Measurements from ENCODE around the gene MAML2.
"Not testable (repeated sequence)": the region's sequence is repeated elsewhere in the genome, so short reads cannot be mapped to it uniquely, and the experiment has no call there.

MAML2 gene

DNA sequence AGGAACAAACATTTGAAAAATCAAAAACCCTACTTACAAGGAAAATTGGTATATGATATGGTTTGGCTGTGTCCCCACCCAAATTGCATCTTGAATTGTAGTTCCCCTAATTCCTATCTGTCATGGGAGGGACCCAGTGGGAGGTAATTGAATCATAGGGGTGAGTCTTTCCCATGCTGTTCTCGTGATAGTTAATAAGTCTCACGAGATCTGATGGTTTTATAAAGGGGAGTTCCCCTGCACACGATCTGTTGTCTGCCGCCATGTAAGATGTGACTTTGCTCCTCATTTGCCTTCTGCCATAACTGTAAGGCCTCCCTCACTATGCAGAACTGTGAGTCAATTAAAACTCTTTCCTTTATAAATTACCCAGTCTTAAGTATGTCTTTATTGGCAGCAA, 74.5 kb downstream of the MAML2 start:
- DNase-seq (ENCODE audit: low spot score): not testable (repeated sequence)

DNA sequence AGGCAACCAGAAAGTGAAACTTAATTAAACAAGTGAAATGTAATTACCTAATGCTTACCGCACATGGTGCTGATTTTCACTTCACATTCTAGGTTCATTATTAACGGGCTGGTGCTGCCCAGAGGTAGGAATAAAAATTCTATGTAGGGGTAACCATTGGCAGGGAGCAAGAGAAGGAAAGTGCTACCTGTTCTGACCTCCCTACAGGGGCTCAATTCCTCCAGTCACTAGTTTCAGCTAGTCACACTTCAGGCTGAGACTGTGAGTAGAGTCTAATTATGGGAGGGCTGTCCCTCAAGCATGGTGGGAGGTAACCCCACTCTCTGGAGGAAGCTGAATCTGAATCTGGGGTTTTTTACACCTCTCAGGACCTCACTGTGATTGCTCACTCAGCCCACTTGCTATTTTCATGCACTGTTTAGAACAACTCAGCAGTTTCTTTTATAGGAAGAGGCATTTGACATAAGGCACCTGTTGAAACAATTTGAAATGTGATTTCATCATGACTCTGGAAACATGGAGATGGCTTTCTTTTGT, 75.4 kb downstream of the MAML2 start:
- DNase-seq (ENCODE audit: low spot score): no peak

DNA sequence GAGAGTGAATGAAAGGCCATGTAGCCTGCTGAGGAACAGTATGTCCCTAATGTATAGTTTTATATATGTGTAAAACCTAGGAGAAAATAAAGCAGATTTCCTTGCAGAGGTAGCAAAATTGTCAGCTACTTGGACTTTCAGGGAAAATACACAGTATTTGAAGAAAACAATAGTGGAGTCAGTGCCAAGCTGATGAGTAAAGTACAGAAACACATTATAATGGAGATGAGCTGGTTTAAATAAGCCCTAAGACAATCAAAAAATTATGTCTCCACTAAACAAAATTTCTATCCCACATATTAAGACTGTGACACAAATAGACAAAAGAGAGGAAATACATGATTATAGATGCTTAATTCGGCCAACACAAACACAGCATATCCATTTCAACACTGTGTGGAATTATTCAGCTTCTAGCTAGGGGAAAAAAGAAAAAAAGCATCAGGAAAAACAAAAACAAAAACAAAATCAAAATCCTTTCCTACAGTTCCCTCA, 75.9 kb downstream of the MAML2 start:
- DNase-seq (ENCODE audit: low spot score): no peak

DNA sequence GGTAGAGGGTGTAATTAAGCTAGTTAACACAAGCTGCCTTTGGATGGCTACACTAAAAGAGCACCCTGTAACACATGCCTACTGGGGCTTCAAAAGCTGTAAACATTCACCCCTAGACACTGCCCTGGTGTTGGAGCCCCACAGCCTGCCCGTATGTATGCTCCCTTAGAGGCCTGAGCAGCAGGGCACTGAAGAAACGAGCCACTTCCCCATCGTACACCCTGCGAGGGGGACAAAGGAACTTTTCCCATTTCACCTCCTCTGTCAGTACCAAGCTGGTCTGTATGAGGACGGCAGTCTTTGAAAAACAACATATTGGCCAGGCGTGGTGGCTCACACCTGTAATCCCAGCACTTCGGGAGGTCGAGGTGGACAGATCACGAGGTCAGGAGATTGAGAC, 77.0 kb downstream of the MAML2 start:
- DNase-seq (ENCODE audit: low spot score): no peak

DNA sequence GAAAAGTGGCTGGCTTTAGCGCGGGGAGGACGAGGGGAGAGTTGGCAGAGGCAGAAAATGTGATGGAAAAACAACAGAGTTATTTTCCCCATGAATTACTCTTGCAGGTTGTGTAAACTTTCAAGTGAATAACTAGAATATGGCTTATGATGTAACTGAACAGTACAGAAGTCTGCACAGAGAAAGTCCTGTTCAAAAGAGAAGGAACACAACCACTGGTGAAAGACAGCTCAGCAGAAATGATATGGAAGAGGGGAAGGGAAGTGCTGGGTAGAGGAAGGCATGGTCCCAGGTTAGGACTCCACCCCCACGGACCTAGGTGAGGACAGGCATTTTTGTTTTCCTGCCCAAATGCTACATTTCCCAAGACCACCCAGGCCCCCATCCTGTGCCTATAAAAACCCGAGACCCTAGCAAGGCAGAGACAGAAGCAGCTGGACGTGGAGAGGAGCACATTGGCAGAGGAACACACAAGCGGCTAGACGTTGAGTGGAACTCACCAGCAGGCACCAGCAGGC, 77.7 kb downstream of the MAML2 start:
- DNase-seq (ENCODE audit: low spot score): no peak

DNA sequence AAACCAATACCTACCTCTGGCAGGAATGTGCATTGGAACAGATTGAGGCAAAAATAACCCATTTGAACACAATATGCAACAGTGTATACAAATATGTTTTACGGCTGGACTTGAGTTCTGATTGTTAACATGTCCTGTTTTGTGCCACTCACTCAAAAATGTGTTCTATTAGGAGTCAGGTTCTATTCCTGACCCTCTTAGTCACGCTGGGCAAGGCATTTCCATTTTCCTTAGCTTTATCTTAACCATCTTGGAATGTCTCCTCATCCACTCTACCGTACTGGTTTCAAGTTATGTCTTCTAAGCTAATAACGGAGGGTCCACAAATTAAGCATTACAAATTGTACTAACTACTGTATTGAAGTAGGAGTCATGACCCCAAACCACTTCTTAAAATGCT, 78.6 kb downstream of the MAML2 start:
- no peak for DNase-seq (ENCODE audit: low spot score)

DNA sequence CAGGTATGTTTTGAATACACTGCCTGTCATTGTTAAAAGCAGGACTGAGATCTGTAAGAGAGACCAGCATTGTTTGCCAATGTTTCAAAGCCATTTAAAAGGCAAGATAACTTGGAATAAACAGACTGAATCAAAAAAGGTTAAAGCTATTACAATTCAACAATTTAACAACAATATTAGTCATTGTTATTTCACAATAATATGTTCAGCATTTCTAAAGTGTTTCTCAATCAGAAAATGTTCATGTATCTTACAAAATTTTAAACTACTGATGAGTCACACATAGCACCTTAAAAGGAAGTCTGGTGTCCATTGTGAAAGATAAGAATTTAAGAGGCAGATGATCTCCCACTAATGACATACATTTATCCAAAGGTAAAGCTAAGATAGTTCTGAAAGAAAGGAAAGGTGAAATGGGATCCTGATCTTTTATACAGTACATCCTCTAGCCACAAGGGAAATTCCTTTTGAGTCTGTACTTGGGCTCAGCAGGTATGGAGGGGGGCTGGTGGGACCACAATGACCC, 79.7 kb downstream of the MAML2 start:
- DNase-seq (ENCODE audit: low spot score): no peak

DNA sequence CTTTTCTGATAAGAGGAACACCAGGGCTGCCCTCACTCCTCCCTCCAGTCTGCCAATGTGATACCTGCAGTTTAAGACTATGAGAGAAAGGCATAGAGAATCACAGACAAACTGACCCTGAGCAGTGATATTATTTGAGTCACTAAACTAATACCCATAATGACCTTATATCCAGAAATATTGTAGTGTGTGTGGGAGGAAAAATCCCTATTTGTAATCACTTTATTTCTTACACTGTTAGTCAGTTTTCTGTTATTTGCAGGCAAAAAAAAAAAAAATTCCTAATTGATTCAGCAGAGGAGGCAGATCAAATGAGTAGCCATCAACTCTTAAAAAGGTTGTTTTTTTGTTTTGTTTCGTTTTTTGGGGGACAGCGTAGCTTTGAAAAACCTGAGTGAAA, 82.5 kb downstream of the MAML2 start:
- DNase-seq (ENCODE audit: low spot score): no peak

DNA sequence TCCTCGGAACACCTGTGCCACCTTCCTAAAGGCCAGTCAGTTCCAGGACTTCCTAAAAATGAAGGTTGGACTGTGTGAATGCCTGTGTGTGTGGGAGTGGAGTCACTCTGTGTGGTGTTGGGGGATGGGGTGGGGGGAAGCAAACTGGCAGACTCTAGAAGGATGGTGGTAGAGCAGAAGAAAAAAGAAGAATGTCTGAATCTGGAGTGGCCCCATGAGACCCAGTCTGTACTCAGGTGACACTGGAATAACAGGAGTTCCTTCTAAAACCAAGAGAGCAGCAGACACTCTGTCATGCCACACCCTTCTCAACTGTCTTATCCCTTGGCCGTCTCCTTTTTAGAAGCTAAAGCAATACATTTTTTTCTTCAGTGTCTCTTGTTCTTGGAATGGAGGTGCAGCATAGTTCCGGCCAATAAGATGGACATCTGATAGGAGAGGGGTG, 82.9 kb downstream of the MAML2 start:
- DNase-seq (ENCODE audit: low spot score): no peak

DNA sequence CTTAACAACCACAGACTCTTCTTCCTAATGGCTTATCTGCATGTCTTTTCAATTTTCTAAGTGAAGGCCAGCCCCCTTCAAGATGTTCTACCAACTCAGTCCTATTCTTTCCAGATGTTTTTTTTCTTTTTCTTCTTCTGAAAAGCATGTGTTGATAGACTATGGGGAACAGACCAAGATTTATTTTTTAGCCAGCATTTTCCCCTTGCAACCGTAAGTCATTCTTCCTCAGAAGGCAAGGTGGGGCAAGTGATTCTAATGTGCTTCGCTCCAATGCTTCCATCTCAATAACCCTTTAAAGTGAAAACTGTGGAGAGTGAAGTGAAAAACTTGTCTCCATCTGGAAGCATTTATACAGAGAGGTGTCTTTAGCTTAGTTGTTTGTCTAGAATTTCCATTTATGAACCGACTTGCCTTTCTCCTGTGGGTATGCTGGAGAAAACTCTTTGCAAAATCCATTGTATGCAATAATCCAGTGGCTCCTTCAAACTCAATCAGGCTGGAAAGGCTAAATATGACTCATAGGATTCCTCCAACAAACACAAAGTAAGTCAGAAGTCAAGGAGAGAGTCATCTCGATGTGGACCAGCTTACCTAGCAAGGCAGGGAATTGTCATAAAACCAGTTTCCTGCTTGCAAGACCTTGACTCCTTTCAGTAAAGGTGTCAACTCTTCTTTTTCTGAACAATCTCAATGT, 83.7 kb downstream of the MAML2 start:
- no peak for DNase-seq (ENCODE audit: low spot score)

DNA sequence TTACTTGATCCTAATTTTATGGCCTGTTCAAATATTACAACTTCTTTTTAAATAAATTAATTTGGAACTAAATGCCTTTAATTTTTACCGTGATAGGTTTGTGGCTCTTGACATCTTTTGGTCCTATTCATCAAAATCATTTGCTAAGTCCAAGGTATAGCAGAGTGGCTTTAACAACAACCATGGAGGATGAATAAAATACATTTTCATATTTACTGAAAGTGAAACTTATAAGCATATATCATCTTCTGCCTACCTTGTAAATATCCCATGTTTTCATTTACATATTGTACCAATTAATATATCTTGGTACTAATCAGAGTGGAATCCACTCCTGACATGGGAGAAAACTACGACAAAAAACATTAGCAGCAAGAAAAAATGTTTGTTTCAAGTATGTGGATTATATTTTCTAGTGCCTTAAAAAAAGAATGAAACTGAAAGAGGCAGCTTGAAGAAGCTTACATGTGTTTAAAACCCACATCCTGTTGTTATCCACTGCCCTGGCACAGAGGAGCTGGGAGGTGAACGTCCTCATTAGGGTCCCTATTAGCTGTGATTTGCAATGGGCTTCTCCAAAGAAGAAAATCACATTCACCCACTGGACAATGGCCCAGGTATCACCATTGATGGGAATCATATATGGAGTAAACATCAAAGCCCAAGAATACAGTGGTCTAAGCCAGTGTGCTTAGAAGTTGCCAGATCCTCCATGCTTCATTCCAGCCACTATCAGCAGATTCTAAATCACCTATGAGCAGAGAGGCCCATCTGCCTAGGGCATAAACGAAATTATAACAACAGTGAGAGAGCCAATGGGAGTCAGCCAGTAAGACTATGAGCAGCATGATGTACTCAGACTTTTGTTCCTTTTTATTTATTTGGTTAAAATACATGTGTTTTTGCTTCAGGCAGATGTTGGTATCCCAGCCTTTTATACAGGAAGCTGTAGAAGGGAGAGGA, 84.7 kb downstream of the MAML2 start:
- no peak for DNase-seq (ENCODE audit: low spot score)

DNA sequence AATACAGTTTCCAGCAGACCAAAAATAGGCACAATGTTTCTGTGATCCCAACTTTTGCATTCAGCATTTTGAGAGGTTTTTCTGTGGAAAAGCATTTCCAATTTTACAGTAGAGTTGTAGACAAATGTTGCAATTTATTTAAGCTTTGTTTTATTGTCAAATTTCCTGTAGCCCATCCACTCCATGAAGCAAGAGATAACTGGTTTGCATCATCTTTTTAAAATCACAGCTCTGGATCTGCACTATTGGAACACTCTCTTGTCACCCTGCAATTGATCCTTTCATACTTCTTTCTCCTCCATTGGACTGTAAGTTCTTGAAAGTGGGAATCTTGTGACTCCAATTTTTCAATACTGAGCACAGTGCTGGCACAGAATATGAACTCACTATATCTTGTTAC, 86.0 kb downstream of the MAML2 start:
- DNase-seq (ENCODE audit: low spot score): no peak

DNA sequence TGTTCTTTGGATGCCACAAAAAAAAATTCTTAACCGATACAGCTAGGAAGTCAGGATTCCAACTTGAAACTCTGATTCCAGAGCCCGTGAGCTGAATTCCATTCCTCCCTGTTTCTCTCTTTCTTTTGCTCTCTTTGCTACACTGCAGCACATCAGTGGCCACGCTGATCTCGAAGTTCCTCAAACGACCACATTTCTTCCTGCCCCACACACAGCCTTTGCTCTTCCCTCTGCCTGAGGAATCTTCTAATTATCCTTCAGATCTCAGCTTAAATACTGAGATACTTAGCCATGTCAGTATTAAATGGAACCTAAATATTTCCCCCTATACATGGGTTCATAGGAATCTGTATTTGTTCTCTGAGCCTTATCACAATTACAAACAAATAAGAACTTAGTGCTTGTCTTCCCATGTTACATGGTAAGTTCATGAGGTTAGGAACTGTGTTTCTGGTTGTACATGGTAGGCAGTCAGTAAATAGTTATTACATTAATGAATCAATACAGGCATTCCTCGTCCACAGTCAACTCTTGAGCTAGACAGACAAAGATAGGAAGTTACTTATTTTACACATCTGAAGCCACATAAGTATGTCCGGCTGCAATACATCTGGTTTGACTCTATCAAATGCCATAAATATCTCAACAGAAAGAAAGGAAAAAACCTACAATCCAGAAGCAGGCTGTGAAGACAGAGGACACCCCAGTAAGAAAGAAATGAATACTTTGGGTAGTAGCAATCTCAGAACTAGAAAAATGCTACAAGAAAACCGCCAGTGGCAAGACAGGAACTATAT, 86.6 kb downstream of the MAML2 start:
- no peak for DNase-seq (ENCODE audit: low spot score)

DNA sequence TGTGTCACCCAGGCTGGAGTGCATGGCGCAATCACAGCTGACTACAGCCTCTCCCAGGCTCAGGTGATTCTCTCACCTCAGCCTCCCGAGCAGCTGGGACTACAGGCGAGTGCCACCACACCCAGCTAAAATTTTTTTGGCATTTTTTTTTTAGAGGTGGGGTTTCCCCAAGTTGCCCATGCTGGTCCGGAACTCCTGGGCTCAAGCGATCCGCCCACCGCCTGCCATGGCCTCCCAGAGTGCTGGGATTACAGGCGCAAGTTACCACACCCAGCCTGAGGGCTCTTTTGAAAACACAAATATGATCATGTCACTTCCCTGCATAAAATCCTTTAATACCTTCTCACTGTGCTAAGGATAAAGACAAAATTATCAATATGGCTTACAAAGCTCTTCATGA, 88.1 kb downstream of the MAML2 start:
- DNase-seq (ENCODE audit: low spot score): no peak

DNA sequence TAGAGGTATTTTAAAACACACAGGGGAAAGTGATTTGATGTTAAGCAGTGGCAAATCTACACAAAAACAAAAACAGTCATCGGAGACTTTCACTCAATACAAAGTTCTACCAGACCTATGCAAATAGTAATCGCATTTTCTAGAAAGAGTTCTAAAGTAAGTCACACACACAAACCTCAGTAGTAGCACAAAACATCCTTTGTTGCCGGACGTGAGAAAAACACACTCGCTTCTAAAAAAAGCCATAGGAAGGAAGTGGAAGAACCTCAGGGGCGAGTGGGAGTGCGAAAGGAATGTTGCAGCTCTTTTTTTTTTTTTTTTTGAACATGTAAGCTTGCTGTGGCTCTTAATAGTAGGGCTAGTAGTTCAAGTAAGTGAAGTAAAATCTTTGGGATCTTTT, 88.9 kb downstream of the MAML2 start:
- DNase-seq (ENCODE audit: low spot score): no peak

DNA sequence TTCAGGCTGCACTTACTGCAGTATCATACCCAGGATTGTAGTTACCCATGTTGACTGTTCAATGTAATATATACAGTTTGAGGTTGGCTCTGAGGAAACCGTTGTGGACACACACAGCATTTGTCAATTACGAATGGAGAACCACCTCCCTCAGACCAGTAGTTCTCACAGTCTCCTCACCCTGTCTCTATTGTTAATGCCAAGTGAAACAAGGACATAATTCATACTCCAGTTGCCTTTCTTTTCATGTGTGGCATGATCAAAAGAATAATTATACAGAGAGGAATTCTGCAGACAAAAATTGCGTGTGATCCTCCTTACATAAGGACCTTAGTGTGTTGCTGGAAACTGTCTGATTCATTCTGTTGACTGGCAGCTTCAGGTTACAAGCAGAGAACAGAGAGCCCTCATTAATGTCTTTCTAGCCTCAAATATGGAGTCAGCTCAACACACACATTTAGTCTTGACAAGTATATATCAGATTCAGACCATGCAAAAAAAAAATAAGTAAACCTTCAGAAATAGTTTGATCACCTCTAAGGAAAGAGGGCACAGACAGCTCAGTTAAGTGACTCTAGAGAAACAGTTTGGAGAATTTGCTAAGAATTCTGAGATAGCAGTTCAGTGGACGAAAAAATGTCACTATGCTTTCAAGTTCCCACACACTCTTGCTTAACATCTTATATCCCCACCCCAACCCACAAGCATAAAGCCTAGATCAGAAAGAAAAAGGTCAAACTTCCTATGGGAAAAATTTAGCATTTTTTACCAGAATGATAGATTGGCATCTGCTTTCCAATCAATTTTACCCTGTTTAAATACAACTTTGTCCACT, 96.1 kb downstream of the MAML2 start:
- DNase-seq (ENCODE audit: low spot score): no peak

DNA sequence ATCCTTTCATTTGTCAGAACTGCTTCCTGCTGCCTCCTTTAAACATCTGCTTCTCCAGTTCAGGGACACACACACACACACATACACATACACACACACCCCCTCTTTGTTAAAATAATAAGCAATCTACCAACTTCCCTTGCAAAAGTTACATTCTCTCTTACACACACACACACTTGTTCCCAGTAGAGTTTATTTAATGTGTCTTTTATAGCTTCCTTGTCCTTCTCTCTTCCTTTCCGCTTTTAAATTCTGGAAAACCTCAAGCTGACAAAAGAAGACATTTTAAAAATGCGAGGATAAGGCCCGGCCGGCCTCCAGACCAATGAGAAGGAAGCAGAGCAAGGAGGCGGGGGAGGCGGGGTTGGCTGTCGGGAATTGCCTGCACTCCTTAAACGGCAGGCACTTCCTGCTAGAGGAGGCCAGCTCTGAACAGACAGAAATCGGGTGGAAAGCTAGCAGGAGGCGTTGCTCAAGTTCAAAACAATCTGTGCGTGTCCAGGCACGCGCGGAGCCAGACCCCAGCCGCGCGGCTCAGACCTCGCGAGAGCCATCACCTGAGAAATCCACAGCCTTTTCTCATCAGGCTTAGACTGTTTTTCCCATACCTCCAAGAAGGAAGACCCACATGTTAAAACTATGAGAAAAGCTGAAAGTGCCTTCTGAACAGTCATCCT, 99.9 kb downstream of the MAML2 start:
- peak; percentile 90 for DNase-seq (ENCODE audit: low spot score)

DNA sequence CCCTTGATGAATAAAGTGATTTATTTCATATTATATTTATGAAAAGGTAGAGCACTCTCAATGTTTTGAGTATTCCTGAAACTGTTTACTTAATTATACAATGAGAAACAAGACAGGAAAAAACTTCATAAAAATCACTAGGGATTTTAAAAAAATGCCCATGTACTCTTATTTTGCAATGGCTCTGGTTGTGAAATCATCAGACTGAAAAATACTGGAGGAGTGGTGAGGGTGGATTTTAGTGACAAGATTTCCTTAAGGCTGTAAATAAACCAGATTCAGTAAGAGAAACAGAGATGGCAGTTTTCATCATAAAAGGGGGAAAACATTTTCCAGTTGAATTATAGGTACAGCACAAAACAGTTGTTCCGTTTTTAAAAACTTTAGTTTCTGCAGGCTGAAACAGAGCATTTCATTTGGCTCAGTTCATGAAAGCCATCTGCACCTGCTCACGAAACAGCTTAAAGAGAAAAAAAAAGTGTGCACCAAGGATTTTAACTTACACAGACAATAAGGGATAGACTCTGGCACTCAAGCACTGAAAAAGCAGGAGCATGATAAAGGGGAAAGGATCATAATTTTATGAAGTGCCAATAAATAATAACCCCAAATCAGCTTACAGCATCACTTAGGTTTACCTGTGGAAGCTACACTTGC, 100.7 kb downstream of the MAML2 start:
- no peak for DNase-seq (ENCODE audit: low spot score)

DNA sequence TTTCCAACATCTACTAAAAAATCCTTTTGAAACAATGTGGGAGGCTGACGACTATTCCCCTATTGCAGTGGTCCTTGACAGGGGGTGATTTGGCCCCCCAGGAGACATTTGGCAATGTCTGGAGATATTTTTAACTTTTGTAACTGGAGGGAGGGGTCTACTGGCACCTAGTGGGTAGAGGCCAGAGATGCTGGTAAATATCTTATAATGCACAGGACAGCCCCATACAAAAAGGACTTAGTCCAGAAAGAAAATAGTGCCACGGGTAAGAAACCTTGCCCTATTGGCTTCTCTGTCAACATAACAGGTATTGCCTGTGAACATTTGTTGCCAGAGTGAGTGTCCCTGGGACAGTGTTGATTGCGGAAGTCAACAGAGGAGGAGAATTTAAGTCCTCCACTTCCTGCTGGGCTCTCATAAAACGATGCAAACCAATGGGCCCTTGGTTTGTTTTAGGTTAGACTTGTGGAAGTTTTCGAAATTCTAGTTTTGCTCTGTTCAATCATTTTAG, 101.6 kb downstream of the MAML2 start:
- no peak for DNase-seq (ENCODE audit: low spot score)

Measured in D341Med (cell line).